A673 (cell line): ENCODE measurements around the gene WDR7. TPM values are rescaled to one million over a fixed set of nuclear protein-coding genes. Genes with fewer than 3 reads are reported as not detected.

Experiments used
- BruUV-seq: library from RNA; stranded (reverse); fragments of 400-500 nt; replicated peaks from 2 replicates; lab custom pipeline; 2021; lab: Mats Ljungman, UMichigan
- CTCF ChIA-PET: fragments of 300-600 bp; sonication (Branson Sonifier 250); formaldehyde crosslinking; loops from one replicate; lab custom pipeline; 2022; ENCODE audit warnings: antibody characterized with exemption; lab: Charles Lee
- POLR2A ChIA-PET: fragments of 300-600 bp; sonication (Branson Sonifier 250); formaldehyde crosslinking; loops from one replicate; lab custom pipeline; 2022; ENCODE audit warnings: antibody characterized with exemption; ENCODE audit not compliant: low non-redundant PET; lab: Charles Lee
- DNase-seq: peaks from one replicate; pipeline ENCODE4 v3.0.0-alpha.2; 2015; ENCODE audit warnings: low spot score
- H3K27ac ChIP-seq: fragments of 200-600 bp; sonication (generic); 2 replicates; pipeline ENCODE4 v1.5.1; 2016; ENCODE audit warnings: mixed run types, low read depth, mild to moderate bottlenecking, mixed read lengths, antibody characterized with exemption, low read length; ENCODE audit not compliant: poor library complexity, severe bottlenecking
- H3K27me3 ChIP-seq: fragments of 200-600 bp; sonication (generic); replicated peaks from 2 replicates; pipeline ENCODE4 v1.6.1; 2017; ENCODE audit warnings: mixed run types, low read depth, mild to moderate bottlenecking, mixed read lengths, antibody characterized with exemption, low read length; ENCODE audit not compliant: insufficient read depth, poor library complexity
- H3K36me3 ChIP-seq: fragments of 200-600 bp; sonication (generic); 2 replicates; pipeline ENCODE4 v1.6.1; 2016; ENCODE audit warnings: mixed run types, mild to moderate bottlenecking, mixed read lengths, antibody characterized with exemption, low read length; ENCODE audit not compliant: insufficient read depth, poor library complexity, severe bottlenecking
- H3K4me1 ChIP-seq: fragments of 200-600 bp; sonication (generic); 2 replicates; pipeline ENCODE4 v1.6.1; 2017; ENCODE audit warnings: mixed run types, mild to moderate bottlenecking, mixed read lengths, antibody characterized with exemption, low read length; ENCODE audit not compliant: insufficient read depth, poor library complexity, severe bottlenecking
- H3K4me3 ChIP-seq: fragments of 200-600 bp; sonication (generic); 2 replicates; pipeline ENCODE4 v1.5.1; 2016; ENCODE audit warnings: low read depth, mixed run types, mild to moderate bottlenecking, mixed read lengths, low read length; ENCODE audit not compliant: poor library complexity, severe bottlenecking
- H3K9me3 ChIP-seq: fragments of 200-600 bp; sonication (generic); 2 replicates; pipeline ENCODE4 v1.6.1; 2016; ENCODE audit warnings: mixed run types, low read depth, mild to moderate bottlenecking, mixed read lengths, antibody characterized with exemption, low read length; ENCODE audit not compliant: poor library complexity, severe bottlenecking
- CTCF ChIP-seq: fragments of 300-800, 200-600 bp; sonication (generic); conservative IDR thresholded peaks from 2 replicates; pipeline ENCODE4 v1.5.1; 2017; ENCODE audit warnings: low read depth, mild to moderate bottlenecking, antibody characterized with exemption, low read length, moderate library complexity, mixed read lengths
- EZH2 ChIP-seq: fragments of 200-600 bp; sonication (generic); IDR thresholded peaks from 2 replicates; pipeline ENCODE4 v1.6.1; 2017; ENCODE audit warnings: borderline replicate concordance, low read depth, mild to moderate bottlenecking, mixed read lengths, antibody characterized with exemption, low read length; ENCODE audit not compliant: poor library complexity, severe bottlenecking
- intact Hi-C: fragments of 100-400 bp; cut with micrococcal nuclease; formaldehyde crosslinking; loops from one replicate; pipeline ENCODE4 v1.10.0; 2022; ENCODE audit not compliant: unreplicated experiment
- total RNA-seq: library from RNA; stranded (reverse); gene quantifications from 2 replicates; pipeline ENCODE4 v1.2.3, GENCODE V29; 2021

WDR7 gene
- total RNA-seq, 1 experiment from 2014 or later: 21.2 TPM

- Histone ChIP-seq H3K4me1 (peaks cover 8% of the 10 kb centered on the region), H3K36me3 (no peaks in the 10 kb centered on the region), H3K27ac (no peak overlapping the region), H3K9me3 (no peaks in the 10 kb centered on the region), H3K27me3 (no peaks in the 10 kb centered on the region), H3K4me3 (no peak overlapping the region)
- no peak for DNase-seq
- BruUV-seq: no TSS peak
- ChIA-PET POLR2A (no interaction called here), CTCF (no interaction called here)
- TF ChIP-seq EZH2 (no peak), CTCF (no peak)
- intact Hi-C loops: no loop called here
Observed at GRCh38 chr18:56934906-56935305, 283.7 kb downstream of the WDR7 start.

GRCh38 chr18:56935434-56936040, 284.4 kb downstream of the WDR7 start:
- CTCF ChIA-PET: no interaction called here
- H3K4me1 ChIP-seq: peaks cover 2% of the 10 kb centered on the region
- no TSS peak for BruUV-seq
- no peaks in the 10 kb centered on the region for H3K36me3 ChIP-seq
- POLR2A ChIA-PET: no interaction called here
- H3K9me3 ChIP-seq: no peaks in the 10 kb centered on the region
- no peak overlapping the region for H3K27ac ChIP-seq
- no peak for DNase-seq
- H3K4me3 ChIP-seq: no peak overlapping the region
- intact Hi-C loops: no loop called here
- no peaks in the 10 kb centered on the region for H3K27me3 ChIP-seq
- TF ChIP-seq EZH2: no peak
- no peak for TF ChIP-seq CTCF

GRCh38 chr18:56936457-56936856, 285.3 kb downstream of the WDR7 start:
- ChIA-PET POLR2A (no interaction called here), CTCF (no interaction called here)
- no peaks in the 10 kb centered on the region for H3K36me3 ChIP-seq
- DNase-seq: no peak
- no peaks in the 10 kb centered on the region for H3K4me1 ChIP-seq
- no peak overlapping the region for H3K4me3 ChIP-seq
- BruUV-seq: no TSS peak
- H3K9me3 ChIP-seq: no peaks in the 10 kb centered on the region
- H3K27me3 ChIP-seq: no peaks in the 10 kb centered on the region
- H3K27ac ChIP-seq: no peak overlapping the region
- intact Hi-C loops: no loop called here
- TF ChIP-seq CTCF (no peak), EZH2 (no peak)
